ENCODE results near the gene CATSPERE.
A peak's percentile ranks its signal among the peaks of the same experiment; 100 is the strongest.

Gene CATSPERE

GRCh38 chr1:244461245-244462071, at the start of gene CATSPERE:
TSS of gene CATSPERE (plus strand) at chr1:244461273. CDS start at chr1:244461430, 157 bp downstream.
- DNase-seq (ENCODE audit: low read depth), result peak; percentile 44
- TF ChIP-seq, protein P1, sequence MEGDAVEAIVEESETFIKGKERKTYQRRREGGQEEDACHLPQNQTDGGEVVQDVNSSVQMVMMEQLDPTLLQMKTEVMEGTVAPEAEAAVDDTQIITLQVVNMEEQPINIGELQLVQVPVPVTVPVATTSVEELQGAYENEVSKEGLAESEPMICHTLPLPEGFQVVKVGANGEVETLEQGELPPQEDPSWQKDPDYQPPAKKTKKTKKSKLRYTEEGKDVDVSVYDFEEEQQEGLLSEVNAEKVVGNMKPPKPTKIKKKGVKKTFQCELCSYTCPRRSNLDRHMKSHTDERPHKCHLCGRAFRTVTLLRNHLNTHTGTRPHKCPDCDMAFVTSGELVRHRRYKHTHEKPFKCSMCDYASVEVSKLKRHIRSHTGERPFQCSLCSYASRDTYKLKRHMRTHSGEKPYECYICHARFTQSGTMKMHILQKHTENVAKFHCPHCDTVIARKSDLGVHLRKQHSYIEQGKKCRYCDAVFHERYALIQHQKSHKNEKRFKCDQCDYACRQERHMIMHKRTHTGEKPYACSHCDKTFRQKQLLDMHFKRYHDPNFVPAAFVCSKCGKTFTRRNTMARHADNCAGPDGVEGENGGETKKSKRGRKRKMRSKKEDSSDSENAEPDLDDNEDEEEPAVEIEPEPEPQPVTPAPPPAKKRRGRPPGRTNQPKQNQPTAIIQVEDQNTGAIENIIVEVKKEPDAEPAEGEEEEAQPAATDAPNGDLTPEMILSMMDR (IDR thresholded peaks at IDR 0.05; ENCODE audit: low read depth, low read length, missing control alignments), result no peak
- H3K4me3 ChIP-seq (ENCODE audit: low read depth, low read length), result peak within 1 kb of the TSS; percentile 62

DNA sequence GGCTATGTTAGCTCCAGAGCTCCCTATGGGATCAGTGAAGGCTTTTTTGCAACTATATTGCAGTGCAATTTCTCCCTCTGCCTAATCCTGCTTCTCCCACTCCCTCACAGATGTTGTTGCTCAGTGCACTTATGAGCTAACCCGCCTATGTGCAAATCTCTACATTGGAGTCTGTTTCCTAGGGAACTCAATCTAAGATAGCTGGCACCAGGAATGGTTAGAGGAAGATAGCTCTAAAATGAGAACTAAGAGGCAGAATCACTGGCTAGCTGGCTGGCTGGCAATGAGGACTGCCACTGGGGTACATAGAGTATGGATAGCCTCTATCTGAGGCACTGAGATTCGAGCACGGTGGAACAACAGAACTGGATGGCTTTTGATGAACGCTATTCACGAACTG, 48.9 kb upstream of the CATSPERE start:
- TF ChIP-seq, protein P1 (IDR thresholded peaks at IDR 0.05; ENCODE audit: low read depth, low read length, missing control alignments), result no peak
- no peak overlapping the region for H3K4me3 ChIP-seq (ENCODE audit: low read depth, low read length)
- no peak for DNase-seq (ENCODE audit: low read depth)

- TF ChIP-seq, protein P1 (IDR thresholded peaks at IDR 0.05; ENCODE audit: low read depth, low read length, missing control alignments), result no peak
- no peak for DNase-seq (ENCODE audit: low read depth)
- H3K4me3 ChIP-seq (ENCODE audit: low read depth, low read length), result no peak overlapping the region
Measured at GRCh38 chr1:244413736-244414135, 47.3 kb upstream of the CATSPERE start.

DNA sequence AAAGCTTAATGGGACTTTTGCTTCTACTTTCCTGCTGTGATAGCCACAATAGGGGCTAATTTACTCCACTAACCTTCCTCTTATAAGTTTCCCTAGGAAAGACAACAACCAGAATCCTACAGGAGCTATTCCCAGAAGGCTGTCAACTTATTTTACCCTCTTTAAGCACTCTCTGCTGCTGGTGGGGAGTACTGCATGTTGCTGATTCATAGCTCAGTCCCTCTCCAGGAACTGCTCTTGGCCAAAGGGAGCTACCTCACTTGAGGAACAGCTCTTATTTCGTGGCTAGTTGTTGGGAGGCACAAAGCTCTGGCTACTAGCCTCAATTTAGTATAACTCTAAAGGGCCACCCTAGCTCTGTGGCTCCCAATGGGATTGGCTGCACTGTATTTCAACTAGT, 46.5 kb upstream of the CATSPERE start:
- TF ChIP-seq, protein P1 (IDR thresholded peaks at IDR 0.05; ENCODE audit: low read depth, low read length, missing control alignments), result no peak
- no peak for DNase-seq (ENCODE audit: low read depth)
- H3K4me3 ChIP-seq (ENCODE audit: low read depth, low read length), result no peak overlapping the region

GRCh38 chr1:244419024-244419423, 42.0 kb upstream of the CATSPERE start:
- DNase-seq (ENCODE audit: low read depth), result no peak
- TF ChIP-seq, protein P1 (IDR thresholded peaks at IDR 0.05; ENCODE audit: low read depth, low read length, missing control alignments), result no peak
- no peak overlapping the region for H3K4me3 ChIP-seq (ENCODE audit: low read depth, low read length)

DNA sequence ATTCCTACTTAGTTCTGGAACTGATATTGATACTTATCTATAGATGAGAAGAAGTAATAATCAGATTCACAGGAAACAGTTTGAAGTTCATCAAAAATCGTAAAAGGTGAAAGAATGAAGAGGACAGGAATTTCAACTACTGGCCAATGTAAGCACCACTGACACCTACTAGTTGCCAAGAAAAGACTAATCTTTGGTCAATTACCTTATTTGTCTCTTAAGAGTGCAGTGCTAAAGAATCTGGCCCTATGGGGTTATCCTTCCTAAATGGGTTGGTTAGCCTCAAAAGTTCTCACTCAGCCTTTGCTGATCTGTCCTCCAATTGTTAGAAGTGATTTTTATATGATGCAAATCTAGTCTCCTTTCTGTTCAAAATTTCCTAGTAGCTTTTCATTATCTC, 38.9 kb upstream of the CATSPERE start:
- no peak for DNase-seq (ENCODE audit: low read depth)

More for the DNA sequence above, 38.9 kb upstream of the CATSPERE start:
- TF ChIP-seq, protein P1 (IDR thresholded peaks at IDR 0.05; ENCODE audit: low read depth, low read length, missing control alignments), result no peak
- H3K4me3 ChIP-seq (ENCODE audit: low read depth, low read length), result no peak overlapping the region

Data from GM12864 (cell line).